ENCODE results near the gene HDAC9. TPM values are rescaled to one million over a fixed set of nuclear protein-coding genes. Genes with fewer than 3 reads are reported as not detected.

The HDAC9 gene
- total RNA-seq, 1 experiment from 2014 or later, result 17.1 TPM

GRCh38 chr7:18824157-18824556, 328.6 kb downstream of the HDAC9 start:
- no peak overlapping the region for H3K4me3 ChIP-seq (ENCODE audit: low read depth in 2 of 2, low read length in 2 of 2)
- TF ChIP-seq SIN3A (IDR thresholded peaks at IDR 0.05; ENCODE audit: borderline replicate concordance, insufficient read depth, low read depth, low read length), result no peak
- TF ChIP-seq CTCF (IDR thresholded peaks at IDR 0.05), result no peak
- no peak for TF ChIP-seq REST (IDR thresholded peaks at IDR 0.05; ENCODE audit: insufficient read depth in 1 of 2, low read depth in 2 of 2, low read length in 1 of 2)
- TF ChIP-seq POLR2AphosphoS5 (IDR thresholded peaks at IDR 0.05; ENCODE audit: low read depth, low read length), result no peak
- TF ChIP-seq TCF7L2 (IDR thresholded peaks at IDR 0.05; ENCODE audit: low read depth, low read length), result no peak
- DNase-seq (ENCODE audit: low read depth, low spot score) (no peak), ATAC-seq (no peak)
- no peak overlapping the region for H3K27ac ChIP-seq (ENCODE audit: low read length)
- intact Hi-C loops (cut with micrococcal nuclease; ENCODE audit: unreplicated experiment), result no loop called here
- in situ Hi-C loops (cut with HindIII; ENCODE audit: low pct_unique_long_range_greater_than_20kb, low sequenced_read_pairs), result no loop called here
- no peaks in the 10 kb centered on the region for H3K27me3 ChIP-seq (ENCODE audit: control insufficient read depth, insufficient read depth, low read length)
- POLR2A ChIA-PET, result no interaction called here
- H3K9me3 ChIP-seq (ENCODE audit: control insufficient read depth, insufficient read depth, low read depth, low read length), result no peaks in the 10 kb centered on the region
- no peaks in the 10 kb centered on the region for H3K36me3 ChIP-seq (ENCODE audit: control insufficient read depth, insufficient read depth, low read length)
- H3K4me1 ChIP-seq (ENCODE audit: control insufficient read depth, insufficient read depth, low read length), result no peaks in the 10 kb centered on the region
- CTCF ChIA-PET, result no interaction called here
- BruUV-seq (replicated peaks), result no TSS peak

- no peaks in the 10 kb centered on the region for H3K9me3 ChIP-seq (ENCODE audit: control insufficient read depth, insufficient read depth, low read depth, low read length)
- no peaks in the 10 kb centered on the region for H3K27me3 ChIP-seq (ENCODE audit: control insufficient read depth, insufficient read depth, low read length)
- ATAC-seq, result no peak
- no TSS peak for BruUV-seq (replicated peaks)
- no peak overlapping the region for H3K4me3 ChIP-seq (ENCODE audit: low read depth in 2 of 2, low read length in 2 of 2)
- TF ChIP-seq TCF7L2 (IDR thresholded peaks at IDR 0.05; ENCODE audit: low read depth, low read length) (no peak), REST (IDR thresholded peaks at IDR 0.05; ENCODE audit: insufficient read depth in 1 of 2, low read depth in 2 of 2, low read length in 1 of 2) (no peak), SIN3A (IDR thresholded peaks at IDR 0.05; ENCODE audit: borderline replicate concordance, insufficient read depth, low read depth, low read length) (no peak), CTCF (IDR thresholded peaks at IDR 0.05) (no peak), POLR2AphosphoS5 (IDR thresholded peaks at IDR 0.05; ENCODE audit: low read depth, low read length) (no peak)
- no peak overlapping the region for H3K27ac ChIP-seq (ENCODE audit: low read length)
- H3K36me3 ChIP-seq (ENCODE audit: control insufficient read depth, insufficient read depth, low read length), result no peaks in the 10 kb centered on the region
- no peaks in the 10 kb centered on the region for H3K4me1 ChIP-seq (ENCODE audit: control insufficient read depth, insufficient read depth, low read length)
- ChIA-PET CTCF (no interaction called here), POLR2A (no interaction called here)
- in situ Hi-C loops (cut with HindIII; ENCODE audit: low pct_unique_long_range_greater_than_20kb, low sequenced_read_pairs) (no loop called here), intact Hi-C loops (cut with micrococcal nuclease; ENCODE audit: unreplicated experiment) (no loop called here)
- no peak for DNase-seq (ENCODE audit: low read depth, low spot score)
These were observed 332.9 kb downstream of the HDAC9 start for GRCh38 chr7:18828260-18828993.
